GM18508 (cell line): Measurements from ENCODE around the gene U2SURP.
"Not testable (repeated sequence)": the region's sequence is repeated elsewhere in the genome, so short reads cannot be mapped to it uniquely, and the experiment has no call there.

Source experiments
- ATAC-seq: cut with Tn5 transposase; IDR thresholded peaks from one replicate; pipeline ENCODE4 v1.9.1; 2021; ENCODE audit warnings: moderate number of reproducible peaks; ENCODE audit not compliant: insufficient read depth, unreplicated experiment

Gene U2SURP

GRCh38 chr3:143002727-143003126 lies 1.4 kb downstream of the U2SURP start:
- no peak for ATAC-seq

GRCh38 chr3:143004823-143005222 lies 3.5 kb downstream of the U2SURP start:
- ATAC-seq, result no peak

- no peak for ATAC-seq
Measured at GRCh38 chr3:143010024-143010423, 8.7 kb downstream of the U2SURP start.

- no peak for ATAC-seq
Measured at GRCh38 chr3:143011705-143012104, 10.3 kb downstream of the U2SURP start.

- ATAC-seq, result no peak
Measured at GRCh38 chr3:143014921-143015320, 13.6 kb downstream of the U2SURP start.

- ATAC-seq, result no peak
Measured at GRCh38 chr3:143016321-143016972, 15.1 kb downstream of the U2SURP start.

- no peak for ATAC-seq
Measured at GRCh38 chr3:143024351-143024960, 23.1 kb downstream of the U2SURP start.

- no peak for ATAC-seq
Measured at GRCh38 chr3:143031327-143031726, 30.0 kb downstream of the U2SURP start.

- ATAC-seq, result not testable (repeated sequence)
Measured at GRCh38 chr3:143031796-143032387, 30.5 kb downstream of the U2SURP start.

- no peak for ATAC-seq
Measured at GRCh38 chr3:143035466-143036211, 34.3 kb downstream of the U2SURP start.

GRCh38 chr3:143036557-143036956 lies 35.2 kb downstream of the U2SURP start:
- no peak for ATAC-seq

- no peak for ATAC-seq
Measured at GRCh38 chr3:143037867-143038266, 36.5 kb downstream of the U2SURP start.

- no peak for ATAC-seq
Measured at GRCh38 chr3:143040261-143040879, 39.0 kb downstream of the U2SURP start.

- no peak for ATAC-seq
Measured at GRCh38 chr3:143041903-143042302, 40.5 kb downstream of the U2SURP start.

- ATAC-seq, result no peak
Measured at GRCh38 chr3:143045639-143046038, 44.3 kb downstream of the U2SURP start.

GRCh38 chr3:143046075-143046474 lies 44.7 kb downstream of the U2SURP start:
- not testable (repeated sequence) for ATAC-seq

- ATAC-seq, result no peak
Measured at GRCh38 chr3:143054011-143054410, 52.6 kb downstream of the U2SURP start.

GRCh38 chr3:143056372-143056771 lies 55.0 kb downstream of the U2SURP start:
- ATAC-seq, result no peak

GRCh38 chr3:143060906-143061305 lies 59.5 kb downstream of the U2SURP start:
- peak; percentile 98 for ATAC-seq

GRCh38 chr3:143063018-143063417 lies 61.6 kb downstream of the U2SURP start:
- ATAC-seq, result no peak

GRCh38 chr3:143064777-143065176 lies 63.4 kb downstream of the U2SURP start:
- ATAC-seq, result no peak
